Caco-2 (cell line): ENCODE results near the gene FGG. TPM values are rescaled to one million over a fixed set of nuclear protein-coding genes. Genes with fewer than 3 reads are reported as not detected.

Experiments used
- BruUV-seq: library from RNA; stranded (reverse); fragments of 400-500 nt; replicated peaks from 2 replicates; lab custom pipeline; 2021; lab: Mats Ljungman, UMichigan
- CTCF ChIA-PET: fragments of 300-600 bp; sonication (Branson Sonifier 250); formaldehyde crosslinking; loops from one replicate; lab custom pipeline; 2022; ENCODE audit warnings: antibody characterized with exemption; lab: Charles Lee
- POLR2A ChIA-PET: fragments of 300-600 bp; sonication (Branson Sonifier 250); formaldehyde crosslinking; loops from one replicate; lab custom pipeline; 2022; ENCODE audit warnings: antibody characterized with exemption; lab: Charles Lee
- DNase-seq, 2 experiments: peaks; one replicate each; pipeline versions ENCODE4 v3.0.0 to v3.0.0-alpha.2; 2020 to 2022
- H3K27me3 ChIP-seq: replicated peaks from 2 replicates; pipeline ENCODE4 v1.6.0; 2011; ENCODE audit warnings: low read length; ENCODE audit not compliant: control insufficient read depth, insufficient read depth
- H3K36me3 ChIP-seq: 2 replicates; pipeline ENCODE4 v1.5.1; 2011; ENCODE audit warnings: low read length; ENCODE audit not compliant: control insufficient read depth, insufficient read depth
- H3K4me1 ChIP-seq: fragments of 250-450 bp; sonication (Bioruptor Pico); 2 replicates; pipeline ENCODE4 v1.5.1; 2020; ENCODE audit warnings: mild to moderate bottlenecking
- H3K4me3 ChIP-seq: 2 replicates; pipeline ENCODE4 v1.5.1; 2011; ENCODE audit warnings: low read depth, mild to moderate bottlenecking, control low read depth, low read length
- H3K9me3 ChIP-seq: fragments of 250-450 bp; sonication (Bioruptor Pico); 2 replicates; pipeline ENCODE4 v1.5.1; 2020; ENCODE audit warnings: mild to moderate bottlenecking, moderate library complexity
- H3K27ac Mint-ChIP-seq: one replicate; pipeline ENCODE4 v1.8.0; 2022; ENCODE audit warnings: mixed read lengths; ENCODE audit not compliant: unreplicated experiment
- H3K27me3 Mint-ChIP-seq: one replicate; pipeline ENCODE4 v1.8.0; 2022; ENCODE audit warnings: mixed read lengths; ENCODE audit not compliant: insufficient read depth, unreplicated experiment
- H3K36me3 Mint-ChIP-seq: one replicate; pipeline ENCODE4 v1.8.0; 2022; ENCODE audit warnings: mild to moderate bottlenecking, mixed read lengths; ENCODE audit not compliant: insufficient read depth, unreplicated experiment
- H3K4me1 Mint-ChIP-seq: one replicate; pipeline ENCODE4 v1.8.0; 2022; ENCODE audit warnings: low read depth, mixed read lengths; ENCODE audit not compliant: unreplicated experiment
- H3K4me3 Mint-ChIP-seq: one replicate; pipeline ENCODE4 v1.8.0; 2022; ENCODE audit warnings: mild to moderate bottlenecking, moderate library complexity, mixed read lengths; ENCODE audit not compliant: unreplicated experiment
- H3K9me3 Mint-ChIP-seq: one replicate; pipeline ENCODE4 v1.8.0; 2022; ENCODE audit warnings: mixed read lengths; ENCODE audit not compliant: unreplicated experiment
- intact Hi-C: fragments of 100-400 bp; cut with micrococcal nuclease; formaldehyde crosslinking; loops from one replicate; pipeline ENCODE4 v1.10.0; 2022; ENCODE audit not compliant: unreplicated experiment
- total RNA-seq: library from RNA; stranded (reverse); gene quantifications from 2 replicates; pipeline ENCODE4 v1.2.3, GENCODE V29; 2022
- TF ChIP-seq, protein P1 (sequence below), 2 experiments: fragments of 200-600 bp in 1 of 2; IDR thresholded peaks; 1 replicate in 1 of 2; 2 replicates in 1 of 2; pipeline versions ENCODE4 v1.5.1 to v1.8.0; 2011 to 2022; ENCODE audit warnings: antibody characterized with exemption in 1 of 2, control low read depth in 1 of 2, inconsistent platforms in 1 of 2, low read depth in 1 of 2, low read length in 1 of 2, mild to moderate bottlenecking in 1 of 2, moderate library complexity in 1 of 2; ENCODE audit not compliant: insufficient read depth in 1 of 2, severe bottlenecking in 1 of 2, unreplicated experiment in 1 of 2

FGG gene
- total RNA-seq, 1 experiment from 2014 or later, result 121 TPM

DNA sequence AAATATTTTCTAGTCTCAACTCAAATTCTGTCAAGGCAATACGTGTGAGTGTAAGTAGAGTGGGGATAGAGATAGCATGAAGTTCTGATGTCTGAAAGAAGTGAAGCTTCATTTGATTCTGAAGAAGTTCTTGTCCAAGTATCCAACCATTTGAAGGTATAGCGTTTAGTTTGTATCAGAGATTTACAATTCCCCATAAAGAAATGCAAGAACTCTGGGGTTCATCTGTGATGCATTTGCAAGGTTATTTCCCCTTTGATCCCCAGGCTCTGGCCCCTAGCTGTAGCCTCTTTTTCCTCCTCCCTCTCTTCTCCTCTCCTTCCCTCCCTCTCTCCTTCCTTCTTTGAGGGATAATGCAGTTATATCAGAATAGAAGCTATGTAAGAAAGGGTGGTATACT is 29.7 kb downstream of the FGG start:
- Histone ChIP-seq H3K4me3 (no peak overlapping the region), H3K9me3 (no peaks in the 10 kb centered on the region), H3K36me3 (peaks cover 2% of the 10 kb centered on the region; the same call in 1 of the 2 replicates), H3K4me1 (no peaks in the 10 kb centered on the region), H3K27me3 (no peaks in the 10 kb centered on the region)
- no peak overlapping the region for H3K27ac Mint-ChIP-seq
- intact Hi-C loops, result no loop called here
- TF ChIP-seq, protein P1, sequence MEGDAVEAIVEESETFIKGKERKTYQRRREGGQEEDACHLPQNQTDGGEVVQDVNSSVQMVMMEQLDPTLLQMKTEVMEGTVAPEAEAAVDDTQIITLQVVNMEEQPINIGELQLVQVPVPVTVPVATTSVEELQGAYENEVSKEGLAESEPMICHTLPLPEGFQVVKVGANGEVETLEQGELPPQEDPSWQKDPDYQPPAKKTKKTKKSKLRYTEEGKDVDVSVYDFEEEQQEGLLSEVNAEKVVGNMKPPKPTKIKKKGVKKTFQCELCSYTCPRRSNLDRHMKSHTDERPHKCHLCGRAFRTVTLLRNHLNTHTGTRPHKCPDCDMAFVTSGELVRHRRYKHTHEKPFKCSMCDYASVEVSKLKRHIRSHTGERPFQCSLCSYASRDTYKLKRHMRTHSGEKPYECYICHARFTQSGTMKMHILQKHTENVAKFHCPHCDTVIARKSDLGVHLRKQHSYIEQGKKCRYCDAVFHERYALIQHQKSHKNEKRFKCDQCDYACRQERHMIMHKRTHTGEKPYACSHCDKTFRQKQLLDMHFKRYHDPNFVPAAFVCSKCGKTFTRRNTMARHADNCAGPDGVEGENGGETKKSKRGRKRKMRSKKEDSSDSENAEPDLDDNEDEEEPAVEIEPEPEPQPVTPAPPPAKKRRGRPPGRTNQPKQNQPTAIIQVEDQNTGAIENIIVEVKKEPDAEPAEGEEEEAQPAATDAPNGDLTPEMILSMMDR (IDR thresholded peaks at IDR 0.05; ENCODE audit: insufficient read depth in 1 of 2, low read depth in 1 of 2, low read length in 1 of 2, severe bottlenecking in 1 of 2, unreplicated experiment in 1 of 2), result no peak
- no TSS peak for BruUV-seq
- H3K4me1 Mint-ChIP-seq, result no peaks in the 10 kb centered on the region
- POLR2A ChIA-PET, result no interaction called here
- no peaks in the 10 kb centered on the region for H3K9me3 Mint-ChIP-seq
- no peak for DNase-seq
- CTCF ChIA-PET, result no interaction called here
- no peaks in the 10 kb centered on the region for H3K27me3 Mint-ChIP-seq
- H3K4me3 Mint-ChIP-seq, result no peak overlapping the region
- H3K36me3 Mint-ChIP-seq, result peaks cover 10% of the 10 kb centered on the region

DNA sequence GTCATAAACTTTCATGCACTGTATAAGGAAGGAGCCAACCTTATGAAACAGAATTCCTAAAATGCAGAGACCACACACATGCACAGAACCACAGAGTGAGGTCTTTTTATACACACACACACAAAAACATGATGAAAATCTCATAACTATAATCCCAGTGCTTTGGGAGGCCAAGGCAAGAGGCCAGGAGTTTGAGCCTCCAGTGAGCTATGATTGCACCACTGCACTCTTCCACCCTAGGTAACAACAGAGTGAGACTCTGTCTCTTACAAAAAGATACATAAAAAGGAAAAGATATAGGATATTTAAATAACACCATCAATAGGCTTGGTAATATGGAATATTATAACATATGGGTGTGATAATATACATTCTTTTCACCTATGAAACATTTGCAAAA is 32.5 kb downstream of the FGG start:
- no TSS peak for BruUV-seq
- H3K4me1 Mint-ChIP-seq, result peaks cover 11% of the 10 kb centered on the region
- CTCF ChIA-PET, result no interaction called here

DNA sequence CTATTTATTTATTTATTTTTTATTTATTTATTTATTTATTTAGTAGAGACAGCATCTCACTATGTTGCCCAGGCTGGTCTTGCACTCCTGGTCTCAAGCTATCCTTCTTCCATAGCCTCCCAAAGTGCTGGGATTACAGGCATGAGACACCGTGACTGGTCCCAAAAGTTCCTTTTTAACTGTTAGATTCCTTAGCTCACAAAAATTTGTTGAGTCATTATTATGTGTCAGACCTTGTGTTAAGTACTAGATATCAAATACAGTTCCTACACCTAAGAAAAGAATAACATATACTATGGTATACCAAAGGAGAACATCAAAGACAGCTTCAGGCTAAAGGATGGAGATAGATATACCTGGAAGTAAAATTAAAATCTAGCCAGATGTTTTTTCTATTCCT is 33.5 kb downstream of the FGG start:
- Histone ChIP-seq H3K4me3 (no peak overlapping the region), H3K36me3 (no peaks in the 10 kb centered on the region), H3K4me1 (0 out of 2 replicates have a peak, but pooled peaks cover 5% of the 10 kb centered on the region), H3K9me3 (no peaks in the 10 kb centered on the region), H3K27me3 (no peaks in the 10 kb centered on the region)
- no peaks in the 10 kb centered on the region for H3K27me3 Mint-ChIP-seq
- intact Hi-C loops, result no loop called here
- no peak for DNase-seq
- TF ChIP-seq, protein P1 (IDR thresholded peaks at IDR 0.05; ENCODE audit: insufficient read depth in 1 of 2, low read depth in 1 of 2, low read length in 1 of 2, severe bottlenecking in 1 of 2, unreplicated experiment in 1 of 2), result no peak
- no peaks in the 10 kb centered on the region for H3K9me3 Mint-ChIP-seq
- H3K27ac Mint-ChIP-seq, result no peak overlapping the region
- peaks cover 11% of the 10 kb centered on the region for H3K4me1 Mint-ChIP-seq
- no TSS peak for BruUV-seq
- ChIA-PET CTCF (no interaction called here), POLR2A (no interaction called here)
- H3K36me3 Mint-ChIP-seq, result no peaks in the 10 kb centered on the region
- H3K4me3 Mint-ChIP-seq, result no peak overlapping the region

More for the DNA sequence above, 32.5 kb downstream of the FGG start:
- Histone ChIP-seq H3K27me3 (no peaks in the 10 kb centered on the region), H3K36me3 (no peaks in the 10 kb centered on the region), H3K9me3 (no peaks in the 10 kb centered on the region), H3K4me3 (no peak overlapping the region), H3K4me1 (0 out of 2 replicates have a peak, but pooled peaks cover 5% of the 10 kb centered on the region)
- Mint-ChIP-seq H3K4me3 (no peak overlapping the region), H3K27ac (no peak overlapping the region), H3K9me3 (no peaks in the 10 kb centered on the region), H3K27me3 (no peaks in the 10 kb centered on the region), H3K36me3 (no peaks in the 10 kb centered on the region)
- POLR2A ChIA-PET, result no interaction called here
- no peak for DNase-seq
- intact Hi-C loops, result no loop called here
- TF ChIP-seq, protein P1 (IDR thresholded peaks at IDR 0.05; ENCODE audit: insufficient read depth in 1 of 2, low read depth in 1 of 2, low read length in 1 of 2, severe bottlenecking in 1 of 2, unreplicated experiment in 1 of 2), result no peak
